H1 (cell line): ENCODE results near the gene MAPK4. TPM values are rescaled to one million over a fixed set of nuclear protein-coding genes. Genes with fewer than 3 reads are reported as not detected.

ENCODE experiments used
- CTCF ChIA-PET: fragments of 300-600 bp; sonication (Branson Sonifier 250); formaldehyde crosslinking; loops from one replicate; lab custom pipeline; 2021; ENCODE audit not compliant: partially characterized antibody; lab: Charles Lee
- POLR2A ChIA-PET: fragments of 300-600 bp; sonication (Branson Sonifier 250); formaldehyde crosslinking; loops from one replicate; lab custom pipeline; 2021; ENCODE audit warnings: inconsistent platforms; ENCODE audit not compliant: partially characterized antibody; lab: Charles Lee
- DNase-seq, 2 experiments: peaks; one replicate each; pipeline versions ENCODE4 v3.0.0 to v3.0.0-alpha.2; 2010 to 2022; ENCODE audit warnings: low spot score in 2 of 2, low read depth in 1 of 2, mixed read lengths in 1 of 2
- FAIRE-seq: peaks from 2 replicates; lab custom pipeline; 2011; peaks lifted over from hg19 to GRCh38; lab: Jason Lieb, UNC
- H2AFZ ChIP-seq: 2 replicates; pipeline ENCODE4 v1.8.1; 2012; ENCODE audit warnings: low read length, inconsistent platforms
- H2AK5ac ChIP-seq: 2 replicates; pipeline ENCODE4 v1.6.1; 2013; ENCODE audit warnings: low read depth, low read length
- H2BK120ac ChIP-seq: replicated peaks from 2 replicates; pipeline ENCODE3; 2013; ENCODE audit warnings: low read depth, low read length, inconsistent platforms
- H2BK12ac ChIP-seq: 2 replicates; pipeline ENCODE4 v1.6.1; 2013; ENCODE audit warnings: low read depth, low read length
- H2BK15ac ChIP-seq: 2 replicates; pipeline ENCODE4 v1.6.1; 2013; ENCODE audit warnings: low read length
- H2BK20ac ChIP-seq: 2 replicates; pipeline ENCODE4 v1.6.1; 2013; ENCODE audit warnings: low read length
- H2BK5ac ChIP-seq: 2 replicates; pipeline ENCODE4 v1.6.1; 2013; ENCODE audit warnings: low read depth, low read length
- H3K14ac ChIP-seq: 2 replicates; pipeline ENCODE4 v1.6.1; 2013; ENCODE audit warnings: inconsistent platforms; ENCODE audit not compliant: insufficient read length
- H3K18ac ChIP-seq: 2 replicates; pipeline ENCODE4 v1.6.1; 2013; ENCODE audit warnings: low read length; ENCODE audit errors: extremely low read depth
- H3K23ac ChIP-seq: 2 replicates; pipeline ENCODE4 v1.6.1; 2013; ENCODE audit warnings: inconsistent platforms; ENCODE audit not compliant: insufficient read length
- H3K23me2 ChIP-seq: 2 replicates; pipeline ENCODE4 v1.6.1; 2013; ENCODE audit warnings: low read depth, low read length
- H3K27ac ChIP-seq: 2 replicates; pipeline ENCODE4 v1.6.1; 2011; ENCODE audit warnings: low read depth, low read length, inconsistent platforms
- H3K27me3 ChIP-seq, 4 experiments: replicated peaks in 1 of 4; 1 replicate in 1 of 4; 2 replicates in 3 of 4; pipeline versions ENCODE4 v1.6.1 to v1.8.1; 2011 to 2013; ENCODE audit warnings: low read length in 3 of 4, mild to moderate bottlenecking in 3 of 4, inconsistent platforms in 2 of 4, mixed read lengths in 2 of 4, moderate library complexity in 1 of 4; ENCODE audit not compliant: control insufficient read depth in 3 of 4, insufficient read depth in 3 of 4; ENCODE audit errors: extremely low read depth in 1 of 4
- H3K36me3 ChIP-seq, 4 experiments: 2 replicates each; pipeline versions ENCODE4 v1.6.1 to v1.8.1; 2011 to 2013; ENCODE audit warnings: mild to moderate bottlenecking in 4 of 4, low read length in 3 of 4, moderate library complexity in 2 of 4, control low read depth in 1 of 4, inconsistent platforms in 1 of 4; ENCODE audit not compliant: insufficient read depth in 4 of 4, control insufficient read depth in 2 of 4
- H3K4ac ChIP-seq: replicated peaks from 2 replicates; pipeline ENCODE3; 2013; ENCODE audit warnings: low read length, low read depth, mixed read lengths, inconsistent platforms; ENCODE audit not compliant: insufficient read length
- H3K4me1 ChIP-seq, 4 experiments: replicated peaks in 1 of 4; 1 replicate in 1 of 4; 2 replicates in 3 of 4; pipeline versions ENCODE4 v1.6.1 to v1.8.1; 2011 to 2013; ENCODE audit warnings: low read length in 3 of 4, inconsistent platforms in 2 of 4, mixed read lengths in 1 of 4; ENCODE audit not compliant: insufficient read depth in 4 of 4, control insufficient read depth in 3 of 4
- H3K4me2 ChIP-seq, 2 experiments: 2 replicates each; pipeline versions ENCODE4 v1.6.1 to v1.8.1; 2011 to 2013; ENCODE audit warnings: low read depth in 2 of 2, low read length in 2 of 2, control low read depth in 1 of 2, inconsistent platforms in 1 of 2, mild to moderate bottlenecking in 1 of 2; ENCODE audit not compliant: insufficient read depth in 1 of 2
- H3K4me3 ChIP-seq, 4 experiments: fragments of 200-600, 300-600 bp in 1 of 4; sonication (generic), shearing (Covaris generic), sonication (Bioruptor Twin) in 1 of 4; 2 replicates each; pipeline versions ENCODE4 v1.5.1 to v1.8.1; 2011 to 2016; ENCODE audit warnings: low read length in 4 of 4, low read depth in 3 of 4, control low read depth in 2 of 4, inconsistent platforms in 2 of 4, mild to moderate bottlenecking in 2 of 4, mixed read lengths in 1 of 4, moderate library complexity in 1 of 4; ENCODE audit not compliant: insufficient read depth in 2 of 4; ENCODE audit errors: extremely low read depth in 1 of 4
- H3K56ac ChIP-seq: replicated peaks from 2 replicates; pipeline ENCODE3; 2013; ENCODE audit warnings: low read depth, mild to moderate bottlenecking, mixed read lengths, low read length, inconsistent platforms; ENCODE audit not compliant: insufficient read length
- H3K79me1 ChIP-seq: 2 replicates; pipeline ENCODE4 v1.6.1; 2013; ENCODE audit warnings: low read depth, low read length, control low read depth
- H3K79me2 ChIP-seq, 2 experiments: 2 replicates each; pipeline versions ENCODE4 v1.6.1 to v1.8.1; 2012 to 2013; ENCODE audit warnings: low read length in 2 of 2, mild to moderate bottlenecking in 2 of 2, inconsistent platforms in 1 of 2; ENCODE audit not compliant: insufficient read depth in 2 of 2, control insufficient read depth in 1 of 2
- H3K9ac ChIP-seq, 4 experiments: replicated peaks in 1 of 4; 1 replicate in 1 of 4; 2 replicates in 3 of 4; pipeline versions ENCODE4 v1.6.1 to v1.8.1; 2011 to 2013; ENCODE audit warnings: low read depth in 3 of 4, low read length in 3 of 4, control low read depth in 2 of 4, mild to moderate bottlenecking in 2 of 4, moderate library complexity in 2 of 4, inconsistent platforms in 1 of 4; ENCODE audit errors: extremely low read depth in 1 of 4
- H3K9me3 ChIP-seq, 2 experiments: 2 replicates each; pipeline versions ENCODE4 v1.6.1 to v1.8.1; 2012 to 2013; ENCODE audit warnings: mild to moderate bottlenecking in 2 of 2, moderate library complexity in 2 of 2, control low read depth in 1 of 2, inconsistent platforms in 1 of 2, low read depth in 1 of 2, low read length in 1 of 2, mixed read lengths in 1 of 2; ENCODE audit not compliant: insufficient read depth in 2 of 2
- H4K20me1 ChIP-seq, 2 experiments: replicated peaks in 1 of 2; 2 replicates each; pipeline versions ENCODE3 to v1.8.1; 2011 to 2013; ENCODE audit warnings: inconsistent platforms in 2 of 2, low read length in 2 of 2, mild to moderate bottlenecking in 1 of 2; ENCODE audit not compliant: insufficient read depth in 2 of 2, control insufficient read depth in 1 of 2
- H4K5ac ChIP-seq: 2 replicates; pipeline ENCODE4 v1.6.1; 2013; ENCODE audit warnings: low read length, low read depth, mixed read lengths, inconsistent platforms; ENCODE audit not compliant: insufficient read length
- H4K8ac ChIP-seq: 2 replicates; pipeline ENCODE4 v1.8.0; 2013; ENCODE audit warnings: mild to moderate bottlenecking, moderate library complexity, low read length, inconsistent platforms; ENCODE audit not compliant: insufficient read depth; ENCODE audit errors: extremely low read depth
- H4K91ac ChIP-seq: replicated peaks from 2 replicates; pipeline ENCODE3; 2013; ENCODE audit warnings: low read length, mixed read lengths, inconsistent platforms; ENCODE audit not compliant: insufficient read length
- ATF3 ChIP-seq: IDR thresholded peaks from 2 replicates; pipeline ENCODE4 v1.6.1; 2011; ENCODE audit warnings: low read depth, mild to moderate bottlenecking, low read length; ENCODE audit not compliant: insufficient read depth
- CHD1 ChIP-seq: IDR thresholded peaks from 2 replicates; pipeline ENCODE4 v1.6.1; 2012; ENCODE audit warnings: low read depth, low read length, improper control_type of control experiment
- CREB1 ChIP-seq: IDR thresholded peaks from 2 replicates; pipeline ENCODE4 v1.6.1; 2012; ENCODE audit warnings: inconsistent platforms
- KDM1A ChIP-seq: fragments of 200-600, 300-600 bp; sonication (generic); IDR thresholded peaks from 2 replicates; pipeline ENCODE4 v1.7.1; 2016; ENCODE audit warnings: mild to moderate bottlenecking, low read length, borderline replicate concordance
- PHF8 ChIP-seq: fragments of 200-600 bp; sonication (generic); conservative IDR thresholded peaks from 2 replicates; pipeline ENCODE4 v1.7.1; 2012; ENCODE audit warnings: low read depth, mild to moderate bottlenecking, inconsistent platforms, low read length, moderate library complexity
- SP2 ChIP-seq: IDR thresholded peaks from 2 replicates; pipeline ENCODE4 v1.6.1; 2012; ENCODE audit warnings: mild to moderate bottlenecking, low read length, inconsistent platforms
- TAF7 ChIP-seq: optimal IDR thresholded peaks from 2 replicates; pipeline ENCODE3; 2011; ENCODE audit warnings: low read depth, mild to moderate bottlenecking, inconsistent platforms, low read length, moderate library complexity, borderline replicate concordance
- WGBS, 2 experiments: shearing (Covaris generic) in 1 of 2; methylation state at CpG; one replicate each; pipeline versions ENCODE4 v1.1.6 to v1.1.7; 2013 to 2015; ENCODE audit warnings: low lambda C conversion rate in 2 of 2, mixed read lengths in 2 of 2, inconsistent platforms in 1 of 2, low coverage in 1 of 2, missing lambda C conversion rate in 1 of 2; ENCODE audit not compliant: insufficient replicate concordance in 2 of 2, insufficient coverage in 1 of 2, insufficient read length in 1 of 2; ENCODE audit errors: extremely low coverage in 1 of 2, missing lambda C conversion rate in 1 of 2; 5-methylcytosine and 5-hydroxymethylcytosine counted together
- polyA plus RNA-seq, 7 experiments: library from polyadenylated mRNA; depleted of rRNA in 3 of 7; stranded (reverse) in 5 of 7; unstranded in 2 of 7; fragments of >200 nt in 5 of 7; fragments of 200-250 nt in 2 of 7; gene quantifications; 1 replicate in 5 of 7; 2 replicates in 1 of 7; 4 replicates in 1 of 7; pipeline versions ENCODE4 v1.2.1 to v1.2.3, GENCODE V29; 2011 to 2013; ENCODE audit warnings: missing spikeins in 2 of 7, mixed read lengths in 2 of 7
- total RNA-seq: library from RNA; stranded (reverse); fragmentation: NEBNext Ultra II Directional; extraction: Animal tissue kit (Norgen Biotek cat#: 25700); gene quantifications from 2 replicates; pipeline ENCODE4 v1.2.1, GENCODE V29; 2021
- TF ChIP-seq, protein P1 (sequence below): IDR thresholded peaks from 2 replicates; pipeline ENCODE4 v1.6.1; 2011; ENCODE audit warnings: low read length, improper control_type of control experiment

MAPK4 gene
- total and polyA plus RNA-seq, 2 of the 8 experiments (the other 6 are each of a cell fraction or from before 2014, with no cell fraction given) = 3.2 to 3.7 TPM

DNA sequence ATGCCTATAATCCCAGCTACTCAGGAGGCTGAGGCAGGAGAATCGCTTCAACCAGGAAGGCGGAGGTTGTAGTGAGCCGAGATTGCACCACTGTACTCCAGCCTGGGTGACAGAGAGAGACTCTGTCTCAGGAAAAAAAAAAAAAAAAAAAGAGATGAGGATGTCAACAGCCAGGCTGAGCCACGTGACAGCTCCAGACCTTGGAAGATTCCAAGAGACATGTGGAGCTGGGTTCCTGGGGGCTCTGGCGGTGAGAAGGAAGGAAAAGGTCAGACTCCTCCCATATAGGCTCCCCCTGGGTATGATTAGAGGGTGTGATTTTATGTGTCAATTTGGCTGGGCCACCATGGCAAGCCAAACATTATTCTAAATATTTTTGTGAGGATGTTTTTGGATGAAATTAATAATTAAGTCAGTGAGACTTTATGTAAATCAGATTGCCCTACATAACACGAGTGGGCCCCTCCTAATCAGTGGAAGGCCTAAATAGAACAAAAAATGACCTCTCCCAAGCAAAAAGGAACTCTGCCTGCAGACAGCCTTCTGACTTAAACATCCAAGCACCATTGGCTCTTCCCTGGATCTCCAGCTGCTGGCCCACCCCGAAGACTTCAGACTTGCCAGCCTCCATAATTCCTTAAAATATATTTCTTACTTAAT is 178.3 kb downstream of the MAPK4 start:
- Histone ChIP-seq H3K14ac (no peak overlapping the region), H4K91ac (no peak overlapping the region), H2BK15ac (no peak overlapping the region), H4K20me1 (no peaks in the 10 kb centered on the region), H4K8ac (no peak overlapping the region), H3K23me2 (no peaks in the 10 kb centered on the region), H3K23ac (no peak overlapping the region), H3K56ac (no peak overlapping the region), H3K4ac (no peak overlapping the region), H3K79me2 (no peaks in the 10 kb centered on the region), H3K18ac (no peak overlapping the region), H2BK20ac (no peak overlapping the region), H2BK5ac (no peak overlapping the region), H2AK5ac (no peak overlapping the region), H3K36me3 (no peaks in the 10 kb centered on the region), H3K4me2 (no peak overlapping the region), H3K9me3 (no peaks in the 10 kb centered on the region), H4K5ac (no peak overlapping the region), H2BK12ac (no peak overlapping the region), H2BK120ac (no peak overlapping the region), H3K27me3 (no peaks in the 10 kb centered on the region), H3K4me3 (no peak overlapping the region), H2AFZ (no peak overlapping the region), H3K79me1 (no peaks in the 10 kb centered on the region), H3K27ac (no peak overlapping the region), H3K4me1 (no peaks in the 10 kb centered on the region), H3K9ac (no peak overlapping the region)
- 83% methylated on average over 6 of the region's 7 CpGs; no CpG with 5 or more reads in 1 of the 2 experiments for WGBS, 2 experiments
- ChIA-PET CTCF (interaction anchor here (0.6 to 2.6 kb wide), 5 partner anchors 9 to 56 kb away, joined by 3 to 7 read pairs (median 3); no protein-coding TSS in a partner anchor), POLR2A (no interaction called here)
- TF ChIP-seq ATF3 (no peak), PHF8 (no peak), KDM1A (no peak), SP2 (no peak), TAF7 (no peak), CREB1 (no peak), CHD1 (no peak)
- TF ChIP-seq, protein P1, sequence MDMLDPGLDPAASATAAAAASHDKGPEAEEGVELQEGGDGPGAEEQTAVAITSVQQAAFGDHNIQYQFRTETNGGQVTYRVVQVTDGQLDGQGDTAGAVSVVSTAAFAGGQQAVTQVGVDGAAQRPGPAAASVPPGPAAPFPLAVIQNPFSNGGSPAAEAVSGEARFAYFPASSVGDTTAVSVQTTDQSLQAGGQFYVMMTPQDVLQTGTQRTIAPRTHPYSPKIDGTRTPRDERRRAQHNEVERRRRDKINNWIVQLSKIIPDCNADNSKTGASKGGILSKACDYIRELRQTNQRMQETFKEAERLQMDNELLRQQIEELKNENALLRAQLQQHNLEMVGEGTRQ = no peak
- FAIRE-seq (no peak), DNase-seq (no peak)
